CD4-positive, alpha-beta T cell (primary cell): Measurements from ENCODE around the gene USP16. TPM values are rescaled to one million over a fixed set of nuclear protein-coding genes. Genes with fewer than 3 reads are reported as not detected.

Source experiments
- ATAC-seq: fragments of 200-7000 bp; cut with Tn5 transposase; one replicate; pipeline ENCODE4 v1.10.0; 2022; ENCODE audit warnings: mild to moderate bottlenecking; ENCODE audit not compliant: poor library complexity
- CTCF ChIA-PET: fragments of 350-600 bp; sonication (Branson Sonifier 250); formaldehyde crosslinking; loops from one replicate; lab custom pipeline; 2021; ENCODE audit warnings: antibody characterized with exemption, inconsistent platforms; lab: Charles Lee
- POLR2A ChIA-PET: fragments of 350-600 bp; sonication (Branson Sonifier 250); formaldehyde crosslinking; loops from one replicate; lab custom pipeline; 2021; ENCODE audit warnings: antibody characterized with exemption, inconsistent platforms; lab: Charles Lee
- DNase-seq, 14 experiments: peaks; one replicate each; pipeline ENCODE4 v3.0.0-alpha.2; 2013 to 2020; ENCODE audit warnings: mixed read lengths in 2 of 14
- H3K27ac ChIP-seq, 2 donors: one replicate each; pipeline versions ENCODE4 v1.5.1 to v1.7.0; 2013; ENCODE audit warnings: low read length in 2 of 2, low read depth in 1 of 2, mild to moderate bottlenecking in 1 of 2
- H3K27me3 ChIP-seq, 2 experiments: 1 replicate in 1 of 2; 2 replicates in 1 of 2; pipeline versions ENCODE4 v1.6.1 to v1.7.0; 2013; ENCODE audit warnings: low read length in 2 of 2, control low read depth in 1 of 2, mild to moderate bottlenecking in 1 of 2, moderate library complexity in 1 of 2; ENCODE audit not compliant: insufficient read depth in 2 of 2, control insufficient read depth in 1 of 2
- H3K36me3 ChIP-seq: one replicate; pipeline ENCODE4 v1.6.1; 2013; ENCODE audit warnings: low read length, control low read depth; ENCODE audit not compliant: insufficient read depth
- H3K4me1 ChIP-seq: one replicate; pipeline ENCODE4 v1.6.1; 2013; ENCODE audit warnings: low read length, control low read depth; ENCODE audit not compliant: insufficient read depth
- H3K4me3 ChIP-seq: one replicate; pipeline ENCODE4 v1.5.1; 2013; ENCODE audit warnings: mild to moderate bottlenecking, low read length, moderate library complexity
- H3K9me3 ChIP-seq, 2 experiments: 1 replicate in 1 of 2; 2 replicates in 1 of 2; pipeline versions ENCODE4 v1.6.1 to v1.7.0; 2013; ENCODE audit warnings: low read length in 2 of 2, mild to moderate bottlenecking in 2 of 2, control low read depth in 1 of 2, moderate library complexity in 1 of 2; ENCODE audit not compliant: control insufficient read depth in 1 of 2, insufficient read depth in 1 of 2
- H3K27ac Mint-ChIP-seq: one replicate; pipeline ENCODE4 v1.8.0; 2020; ENCODE audit warnings: mixed read lengths
- H3K27me3 Mint-ChIP-seq: one replicate; pipeline ENCODE4 v1.8.0; 2021; ENCODE audit warnings: mixed read lengths
- H3K36me3 Mint-ChIP-seq: one replicate; pipeline ENCODE4 v1.8.0; 2021; ENCODE audit warnings: low read depth, mixed read lengths
- H3K4me1 Mint-ChIP-seq: one replicate; pipeline ENCODE4 v1.8.0; 2021; ENCODE audit warnings: low read depth, mixed read lengths
- H3K4me3 Mint-ChIP-seq: one replicate; pipeline ENCODE4 v1.8.0; 2020; ENCODE audit warnings: mild to moderate bottlenecking, mixed read lengths
- H3K9me3 Mint-ChIP-seq: one replicate; pipeline ENCODE4 v1.8.0; 2020; ENCODE audit warnings: mixed read lengths
- intact Hi-C, 2 experiments: fragments of 100-400 bp; cut with DNase I in 1 of 2; cut with micrococcal nuclease in 1 of 2; formaldehyde crosslinking; loops; one replicate each; pipeline versions ENCODE4 v1.15.1 to v1.9.0; 2023 to 2025; cut with DNase I, micrococcal nuclease
- total RNA-seq, 174 experiments: library from RNA in 2 of 174; stranded (reverse) in 2 of 174; gene quantifications; one replicate each; pipeline ENCODE4 v1.2.3 and lab custom pipeline; 2021 to 2026
- TF ChIP-seq, protein P1 (sequence below): fragments of 200-600 bp; IDR thresholded peaks from one replicate; pipeline ENCODE4 v1.8.0; 2022; ENCODE audit warnings: antibody characterized with exemption, mild to moderate bottlenecking

Gene USP16
- total RNA-seq, 2 experiments from 2014 or later = 79.7 to 81.7 TPM

DNA sequence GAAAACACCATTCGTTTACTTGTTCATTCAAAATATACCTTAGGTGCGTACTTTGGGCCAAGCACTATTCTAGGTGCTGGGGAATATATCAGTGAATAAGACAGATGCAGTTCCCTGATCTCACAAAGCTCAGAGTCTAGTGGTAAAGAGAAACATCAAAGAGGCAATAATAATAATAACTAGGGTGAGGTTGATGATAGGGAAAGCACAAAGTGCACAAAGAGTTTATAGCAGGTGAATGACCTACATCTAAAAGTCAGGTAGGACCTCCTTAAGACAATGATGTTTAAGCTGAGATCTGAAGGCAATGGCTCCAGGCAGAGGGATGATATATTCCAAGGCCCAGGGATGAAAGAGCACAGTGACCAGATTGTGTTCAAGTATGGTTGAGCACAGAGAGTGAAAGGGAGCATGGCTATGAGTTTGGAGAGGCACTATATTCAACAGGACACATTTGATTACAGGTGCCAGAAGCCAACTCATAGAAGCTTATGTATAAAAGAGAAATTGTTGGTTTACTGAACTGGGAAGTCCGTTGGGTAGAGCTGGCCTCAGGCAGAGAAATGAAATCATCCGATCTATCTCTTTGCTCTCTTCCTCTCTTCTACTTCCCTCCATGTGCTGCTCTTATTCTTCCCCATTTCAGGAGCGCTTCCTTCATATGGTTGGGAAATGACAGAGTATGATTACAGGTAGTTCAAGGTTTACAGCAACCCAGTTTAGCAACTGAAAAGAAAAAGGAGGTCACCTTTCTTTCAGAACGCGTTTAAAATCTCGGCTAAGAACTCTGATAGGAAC lies 71.9 kb downstream of the USP16 start:
- H3K9me3 ChIP-seq = no peaks in the 10 kb centered on the region
- intact Hi-C loops = loop anchor here in 1 of 2 experiments (10.0 kb wide), 1 partner anchor 378 kb away; no protein-coding TSS in a partner anchor
- ChIA-PET POLR2A (no interaction called here), CTCF (no interaction called here)
- DNase-seq = no peak
- Mint-ChIP-seq H3K36me3 (peaks cover 17% of the 10 kb centered on the region), H3K27me3 (no peaks in the 10 kb centered on the region), H3K27ac (no peak overlapping the region), H3K9me3 (no peaks in the 10 kb centered on the region), H3K4me1 (no peaks in the 10 kb centered on the region), H3K4me3 (no peak overlapping the region)
- TF ChIP-seq, protein P1, sequence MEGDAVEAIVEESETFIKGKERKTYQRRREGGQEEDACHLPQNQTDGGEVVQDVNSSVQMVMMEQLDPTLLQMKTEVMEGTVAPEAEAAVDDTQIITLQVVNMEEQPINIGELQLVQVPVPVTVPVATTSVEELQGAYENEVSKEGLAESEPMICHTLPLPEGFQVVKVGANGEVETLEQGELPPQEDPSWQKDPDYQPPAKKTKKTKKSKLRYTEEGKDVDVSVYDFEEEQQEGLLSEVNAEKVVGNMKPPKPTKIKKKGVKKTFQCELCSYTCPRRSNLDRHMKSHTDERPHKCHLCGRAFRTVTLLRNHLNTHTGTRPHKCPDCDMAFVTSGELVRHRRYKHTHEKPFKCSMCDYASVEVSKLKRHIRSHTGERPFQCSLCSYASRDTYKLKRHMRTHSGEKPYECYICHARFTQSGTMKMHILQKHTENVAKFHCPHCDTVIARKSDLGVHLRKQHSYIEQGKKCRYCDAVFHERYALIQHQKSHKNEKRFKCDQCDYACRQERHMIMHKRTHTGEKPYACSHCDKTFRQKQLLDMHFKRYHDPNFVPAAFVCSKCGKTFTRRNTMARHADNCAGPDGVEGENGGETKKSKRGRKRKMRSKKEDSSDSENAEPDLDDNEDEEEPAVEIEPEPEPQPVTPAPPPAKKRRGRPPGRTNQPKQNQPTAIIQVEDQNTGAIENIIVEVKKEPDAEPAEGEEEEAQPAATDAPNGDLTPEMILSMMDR = no peak
- peaks cover 8% of the 10 kb centered on the region for H3K36me3 ChIP-seq
- H3K4me3 ChIP-seq = no peak overlapping the region
- H3K27ac ChIP-seq = no peak overlapping the region
- H3K4me1 ChIP-seq = no peaks in the 10 kb centered on the region
- H3K27me3 ChIP-seq = no peaks in the 10 kb centered on the region
- ATAC-seq = no peak

DNA sequence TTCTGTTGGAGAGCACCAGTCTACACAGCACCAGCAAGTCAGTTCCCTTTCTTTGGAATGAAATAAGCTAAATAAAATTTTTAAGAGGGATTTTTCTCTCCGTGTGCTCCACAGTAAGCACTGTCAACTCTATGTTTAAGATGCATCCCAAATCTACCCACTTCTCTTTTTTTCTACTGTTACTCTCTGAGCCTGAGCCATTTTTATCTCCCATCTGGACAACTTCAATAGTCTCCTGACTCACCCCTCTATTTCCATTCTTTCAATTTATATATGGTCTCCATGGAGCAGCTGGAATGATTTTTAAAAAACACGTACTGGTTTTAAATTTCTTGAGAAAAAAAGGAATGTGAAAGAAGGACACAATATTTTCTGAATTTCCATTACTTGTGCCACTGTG lies 73.7 kb downstream of the USP16 start:
- Mint-ChIP-seq H3K4me3 (no peak overlapping the region), H3K27ac (no peak overlapping the region), H3K9me3 (no peaks in the 10 kb centered on the region), H3K4me1 (no peaks in the 10 kb centered on the region), H3K36me3 (peaks cover 31% of the 10 kb centered on the region), H3K27me3 (no peaks in the 10 kb centered on the region)
- ChIA-PET POLR2A (no interaction called here), CTCF (interaction anchor here (1.4 to 1.8 kb wide), 2 partner anchors 10 to 18 kb away, joined by 3 to 4 read pairs; no protein-coding TSS in a partner anchor)
- DNase-seq = no peak
- ATAC-seq = no peak
- Histone ChIP-seq H3K4me1 (no peaks in the 10 kb centered on the region), H3K27me3 (no peaks in the 10 kb centered on the region), H3K27ac (no peak overlapping the region), H3K4me3 (no peak overlapping the region), H3K9me3 (no peaks in the 10 kb centered on the region), H3K36me3 (peaks cover 8% of the 10 kb centered on the region)
- TF ChIP-seq, protein P1 = no peak
- intact Hi-C loops = loop anchor here in 1 of 2 experiments (10.0 kb wide), 1 partner anchor 377 kb away; no protein-coding TSS in a partner anchor

DNA sequence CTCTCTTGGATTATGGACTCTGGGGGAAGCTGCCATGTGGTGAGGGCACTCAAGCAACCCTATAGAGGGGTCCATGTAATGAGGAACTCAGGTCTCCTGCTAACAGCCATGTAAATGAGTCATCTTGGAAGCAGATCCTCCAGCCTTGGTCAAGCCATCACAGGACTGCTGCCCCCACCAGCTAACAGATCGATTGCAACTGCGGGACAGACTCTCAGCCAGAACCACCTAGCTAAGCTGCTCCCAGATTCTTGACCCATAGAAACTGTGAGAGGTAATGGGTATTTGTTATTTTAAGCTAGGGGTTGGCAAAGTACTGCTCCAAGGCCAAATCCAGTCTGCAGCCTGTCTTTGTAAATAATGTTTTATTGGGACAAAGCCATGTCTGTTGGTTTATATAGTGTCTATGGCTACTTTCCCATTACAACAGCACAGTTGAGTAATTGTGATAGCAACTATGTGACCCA lies 78.4 kb downstream of the USP16 start:
- Histone ChIP-seq H3K36me3 (peaks cover 8% of the 10 kb centered on the region), H3K27ac (no peak overlapping the region), H3K4me1 (no peaks in the 10 kb centered on the region), H3K4me3 (no peak overlapping the region), H3K9me3 (no peaks in the 10 kb centered on the region), H3K27me3 (no peaks in the 10 kb centered on the region)
- intact Hi-C loops = no loop called here
- no peak for DNase-seq
- TF ChIP-seq, protein P1 = no peak
- Mint-ChIP-seq H3K36me3 (peaks cover 32% of the 10 kb centered on the region), H3K27me3 (no peaks in the 10 kb centered on the region), H3K4me3 (no peak overlapping the region), H3K27ac (no peak overlapping the region), H3K9me3 (no peaks in the 10 kb centered on the region), H3K4me1 (no peaks in the 10 kb centered on the region)
- no peak for ATAC-seq
- POLR2A ChIA-PET = interaction anchor here (0.6 kb wide), 1 partner anchor 236 kb away, joined by 3 read pairs; no protein-coding TSS in a partner anchor
- CTCF ChIA-PET = no interaction called here

Other genes starting within 250 kb of the USP16 start
- 10 to 100 TPM; 23.6 to 24.3 TPM for gene LTN1, start 31.8 kb upstream of the USP16 start, total RNA-seq
- 1 to 10 TPM; 1.4 TPM for gene RWDD2B, start 5.3 kb upstream of the USP16 start, total RNA-seq
- gene CCT8, start 49.0 kb downstream of the USP16 start, total RNA-seq = 100 to 1,000 TPM; 121 to 126 TPM
- gene MAP3K7CL, start 106.0 kb downstream of the USP16 start, total RNA-seq = 1 to 10 TPM; 4.6 to 4.7 TPM